Measurements from ENCODE around the gene GPR108.

The GPR108 gene

GRCh38 chr19:6708346-6708745 lies 29.0 kb downstream of the GPR108 start:
- TF ChIP-seq CTCF (IDR thresholded peaks at IDR 0.05) = no peak

- no peak for TF ChIP-seq CTCF (IDR thresholded peaks at IDR 0.05)
Observed at GRCh38 chr19:6707658-6708018, 29.7 kb downstream of the GPR108 start.

- no peak for TF ChIP-seq CTCF (IDR thresholded peaks at IDR 0.05)
Observed at GRCh38 chr19:6707011-6707657, 30.2 kb downstream of the GPR108 start.

GRCh38 chr19:6706633-6706958 lies 30.8 kb downstream of the GPR108 start:
- no peak for TF ChIP-seq CTCF (IDR thresholded peaks at IDR 0.05)

GRCh38 chr19:6705931-6706632 lies 31.3 kb downstream of the GPR108 start:
- TF ChIP-seq CTCF (IDR thresholded peaks at IDR 0.05) = no peak

- no peak for TF ChIP-seq CTCF (IDR thresholded peaks at IDR 0.05)
Observed at GRCh38 chr19:6700586-6701316, 36.6 kb downstream of the GPR108 start.

GRCh38 chr19:6699935-6700334 lies 37.4 kb downstream of the GPR108 start:
- TF ChIP-seq CTCF (IDR thresholded peaks at IDR 0.05) = no peak
